Measurements from ENCODE around the gene TNRC6A.
A peak's percentile ranks its signal among the peaks of the same experiment; 100 is the strongest.
"Not testable (repeated sequence)": the region's sequence is repeated elsewhere in the genome, so short reads cannot be mapped to it uniquely, and the experiment has no call there.

The TNRC6A gene

GRCh38 chr16:24728011-24728410, 1.4 kb upstream of the TNRC6A start:
- no peak for DNase-seq (ENCODE audit: low spot score)

GRCh38 chr16:24728891-24729242, 584 bp upstream of the TNRC6A start:
- no peak for DNase-seq (ENCODE audit: low spot score)

GRCh38 chr16:24729951-24730815, 732 bp downstream of the TNRC6A start:
- peak; percentile 23 for DNase-seq (ENCODE audit: low spot score)

- no peak for DNase-seq (ENCODE audit: low spot score)
These were observed 1.5 kb downstream of the TNRC6A start for GRCh38 chr16:24730914-24731313.

GRCh38 chr16:24731722-24732419, 2.4 kb downstream of the TNRC6A start:
- no peak for DNase-seq (ENCODE audit: low spot score)

GRCh38 chr16:24734382-24734781, 4.9 kb downstream of the TNRC6A start:
- no peak for DNase-seq (ENCODE audit: low spot score)

- no peak for DNase-seq (ENCODE audit: low spot score)
These were observed 7.3 kb downstream of the TNRC6A start for GRCh38 chr16:24736758-24737157.

- DNase-seq (ENCODE audit: low spot score) = no peak
These were observed 8.0 kb downstream of the TNRC6A start for GRCh38 chr16:24737391-24737871.

- no peak for DNase-seq (ENCODE audit: low spot score)
These were observed 8.6 kb downstream of the TNRC6A start for GRCh38 chr16:24737916-24738594.

GRCh38 chr16:24738895-24739294, 9.4 kb downstream of the TNRC6A start:
- no peak for DNase-seq (ENCODE audit: low spot score)

GRCh38 chr16:24741862-24742261, 12.4 kb downstream of the TNRC6A start:
- no peak for DNase-seq (ENCODE audit: low spot score)

- DNase-seq (ENCODE audit: low spot score) = not testable (repeated sequence)
These were observed 13.2 kb downstream of the TNRC6A start for GRCh38 chr16:24742610-24743009.

GRCh38 chr16:24745391-24745790, 15.9 kb downstream of the TNRC6A start:
- DNase-seq (ENCODE audit: low spot score) = no peak

GRCh38 chr16:24745791-24746190, 16.3 kb downstream of the TNRC6A start:
- DNase-seq (ENCODE audit: low spot score) = no peak

- DNase-seq (ENCODE audit: low spot score) = no peak
These were observed 18.0 kb downstream of the TNRC6A start for GRCh38 chr16:24747441-24747840.

- no peak for DNase-seq (ENCODE audit: low spot score)
These were observed 18.8 kb downstream of the TNRC6A start for GRCh38 chr16:24748242-24748641.

- DNase-seq (ENCODE audit: low spot score) = no peak
These were observed 19.9 kb downstream of the TNRC6A start for GRCh38 chr16:24749310-24749709.

GRCh38 chr16:24749872-24750271, 20.4 kb downstream of the TNRC6A start:
- DNase-seq (ENCODE audit: low spot score) = not testable (repeated sequence)

- no peak for DNase-seq (ENCODE audit: low spot score)
These were observed 23.5 kb downstream of the TNRC6A start for GRCh38 chr16:24753000-24753399.

GRCh38 chr16:24753437-24753836, 24.0 kb downstream of the TNRC6A start:
- no peak for DNase-seq (ENCODE audit: low spot score)

GRCh38 chr16:24754543-24754942, 25.1 kb downstream of the TNRC6A start:
- no peak for DNase-seq (ENCODE audit: low spot score)

GRCh38 chr16:24755201-24755874, 25.9 kb downstream of the TNRC6A start:
- DNase-seq (ENCODE audit: low spot score) = no peak
